ENCODE measurements around the gene C6orf132. TPM values are rescaled to one million over a fixed set of nuclear protein-coding genes. Genes with fewer than 3 reads are reported as not detected.

The C6orf132 gene
- total and polyA plus RNA-seq, 2 of the 8 experiments (the other 6 are each of a cell fraction or from before 2014, with no cell fraction given): 31.5 to 64.0 TPM

- TF ChIP-seq MAX (IDR thresholded peaks at IDR 0.05): no peak
Observed at GRCh38 chr6:42100029-42100901, 42.2 kb downstream of the C6orf132 start (continued).

Measured in H1 (cell line).